HL-60 (cell line): ENCODE measurements around the gene NUDT14.

Source experiments
- DNase-seq, 2 experiments: peaks; one replicate each; pipeline ENCODE4 v3.0.0-alpha.2; 2010 to 2020; ENCODE audit warnings: low read depth in 1 of 2, low spot score in 1 of 2
- H3K27ac ChIP-seq: fragments of 250-450 bp; sonication (Bioruptor Pico); replicated peaks from 2 replicates; pipeline ENCODE4 v1.5.1; 2020; ENCODE audit warnings: mild to moderate bottlenecking, moderate library complexity
- H3K27me3 ChIP-seq: fragments of 250-450 bp; sonication (Bioruptor Pico); 2 replicates; pipeline ENCODE4 v1.5.1; 2021; ENCODE audit warnings: mild to moderate bottlenecking, moderate library complexity; ENCODE audit not compliant: insufficient read depth, poor library complexity, severe bottlenecking
- H3K4me3 ChIP-seq: replicated peaks from 2 replicates; pipeline ENCODE4 v1.5.1; 2011; ENCODE audit warnings: mild to moderate bottlenecking, control low read depth, low read length; ENCODE audit not compliant: insufficient read depth
- GABPA ChIP-seq: IDR thresholded peaks from 2 replicates; pipeline ENCODE4 v1.6.1; 2012; ENCODE audit warnings: low read depth
- POLR2AphosphoS5 ChIP-seq: IDR thresholded peaks from 2 replicates; pipeline ENCODE4 v1.6.1; 2012; ENCODE audit warnings: low read depth
- SPI1 ChIP-seq: IDR thresholded peaks from 2 replicates; pipeline ENCODE4 v1.6.1; 2012; ENCODE audit warnings: low read depth, mild to moderate bottlenecking, borderline replicate concordance
- TF ChIP-seq, protein P1 (sequence below): IDR thresholded peaks from 2 replicates; pipeline ENCODE4 v1.6.1; 2012; ENCODE audit warnings: low read depth; ENCODE audit not compliant: insufficient replicate concordance
- TF ChIP-seq, protein P2 (sequence below): IDR thresholded peaks from one replicate; pipeline ENCODE4 v1.5.1; 2011; ENCODE audit warnings: low read length, control low read depth, inconsistent platforms; ENCODE audit not compliant: insufficient read depth

NUDT14 gene

DNA sequence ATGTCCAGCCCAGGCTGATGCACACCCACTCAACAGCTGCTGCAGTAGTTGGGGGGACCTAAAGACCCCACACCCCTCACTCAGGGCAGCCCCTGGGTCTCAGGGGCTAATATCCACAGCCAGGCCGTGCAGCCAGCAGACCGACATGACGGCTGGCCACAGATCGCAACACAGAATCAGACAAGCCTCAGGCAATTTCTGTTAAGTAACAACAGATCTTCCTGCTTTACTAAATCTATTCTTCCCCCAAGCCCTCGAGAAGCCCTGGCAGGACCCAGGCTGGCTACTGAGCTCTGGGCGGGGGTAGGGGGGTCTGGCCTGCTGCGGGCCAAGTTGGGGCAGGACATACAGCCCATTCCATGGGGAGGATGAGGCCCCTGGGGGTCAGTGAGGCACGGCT, 28.0 kb upstream of the NUDT14 start:
- DNase-seq = no peak
- TF ChIP-seq POLR2AphosphoS5 (no peak), GABPA (no peak), SPI1 (no peak)
- TF ChIP-seq, protein P1, sequence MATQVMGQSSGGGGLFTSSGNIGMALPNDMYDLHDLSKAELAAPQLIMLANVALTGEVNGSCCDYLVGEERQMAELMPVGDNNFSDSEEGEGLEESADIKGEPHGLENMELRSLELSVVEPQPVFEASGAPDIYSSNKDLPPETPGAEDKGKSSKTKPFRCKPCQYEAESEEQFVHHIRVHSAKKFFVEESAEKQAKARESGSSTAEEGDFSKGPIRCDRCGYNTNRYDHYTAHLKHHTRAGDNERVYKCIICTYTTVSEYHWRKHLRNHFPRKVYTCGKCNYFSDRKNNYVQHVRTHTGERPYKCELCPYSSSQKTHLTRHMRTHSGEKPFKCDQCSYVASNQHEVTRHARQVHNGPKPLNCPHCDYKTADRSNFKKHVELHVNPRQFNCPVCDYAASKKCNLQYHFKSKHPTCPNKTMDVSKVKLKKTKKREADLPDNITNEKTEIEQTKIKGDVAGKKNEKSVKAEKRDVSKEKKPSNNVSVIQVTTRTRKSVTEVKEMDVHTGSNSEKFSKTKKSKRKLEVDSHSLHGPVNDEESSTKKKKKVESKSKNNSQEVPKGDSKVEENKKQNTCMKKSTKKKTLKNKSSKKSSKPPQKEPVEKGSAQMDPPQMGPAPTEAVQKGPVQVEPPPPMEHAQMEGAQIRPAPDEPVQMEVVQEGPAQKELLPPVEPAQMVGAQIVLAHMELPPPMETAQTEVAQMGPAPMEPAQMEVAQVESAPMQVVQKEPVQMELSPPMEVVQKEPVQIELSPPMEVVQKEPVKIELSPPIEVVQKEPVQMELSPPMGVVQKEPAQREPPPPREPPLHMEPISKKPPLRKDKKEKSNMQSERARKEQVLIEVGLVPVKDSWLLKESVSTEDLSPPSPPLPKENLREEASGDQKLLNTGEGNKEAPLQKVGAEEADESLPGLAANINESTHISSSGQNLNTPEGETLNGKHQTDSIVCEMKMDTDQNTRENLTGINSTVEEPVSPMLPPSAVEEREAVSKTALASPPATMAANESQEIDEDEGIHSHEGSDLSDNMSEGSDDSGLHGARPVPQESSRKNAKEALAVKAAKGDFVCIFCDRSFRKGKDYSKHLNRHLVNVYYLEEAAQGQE = no peak
- TF ChIP-seq, protein P2, sequence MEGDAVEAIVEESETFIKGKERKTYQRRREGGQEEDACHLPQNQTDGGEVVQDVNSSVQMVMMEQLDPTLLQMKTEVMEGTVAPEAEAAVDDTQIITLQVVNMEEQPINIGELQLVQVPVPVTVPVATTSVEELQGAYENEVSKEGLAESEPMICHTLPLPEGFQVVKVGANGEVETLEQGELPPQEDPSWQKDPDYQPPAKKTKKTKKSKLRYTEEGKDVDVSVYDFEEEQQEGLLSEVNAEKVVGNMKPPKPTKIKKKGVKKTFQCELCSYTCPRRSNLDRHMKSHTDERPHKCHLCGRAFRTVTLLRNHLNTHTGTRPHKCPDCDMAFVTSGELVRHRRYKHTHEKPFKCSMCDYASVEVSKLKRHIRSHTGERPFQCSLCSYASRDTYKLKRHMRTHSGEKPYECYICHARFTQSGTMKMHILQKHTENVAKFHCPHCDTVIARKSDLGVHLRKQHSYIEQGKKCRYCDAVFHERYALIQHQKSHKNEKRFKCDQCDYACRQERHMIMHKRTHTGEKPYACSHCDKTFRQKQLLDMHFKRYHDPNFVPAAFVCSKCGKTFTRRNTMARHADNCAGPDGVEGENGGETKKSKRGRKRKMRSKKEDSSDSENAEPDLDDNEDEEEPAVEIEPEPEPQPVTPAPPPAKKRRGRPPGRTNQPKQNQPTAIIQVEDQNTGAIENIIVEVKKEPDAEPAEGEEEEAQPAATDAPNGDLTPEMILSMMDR = no peak
- H3K4me3 ChIP-seq = no peak overlapping the region
- H3K27ac ChIP-seq = no peak overlapping the region
- H3K27me3 ChIP-seq = no peaks in the 10 kb centered on the region

DNA sequence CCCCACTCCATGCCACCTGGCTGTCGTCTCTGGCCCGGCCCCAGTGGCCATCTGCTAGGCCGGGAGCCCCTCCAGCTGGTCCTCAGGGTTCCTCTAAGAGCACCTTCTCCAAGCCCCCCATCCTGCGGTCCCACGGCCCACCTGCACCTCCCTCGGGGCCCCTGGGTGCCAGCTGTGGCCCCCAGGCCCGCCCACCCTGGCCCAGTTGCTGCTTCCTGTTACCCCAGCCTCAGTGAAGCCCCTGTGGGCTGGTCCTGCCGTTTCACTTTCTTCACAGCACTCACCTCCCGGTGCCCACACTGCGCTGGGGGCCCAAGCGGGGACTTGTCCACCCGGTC, 27.6 kb upstream of the NUDT14 start:
- Histone ChIP-seq H3K4me3 (no peak overlapping the region), H3K27me3 (no peaks in the 10 kb centered on the region), H3K27ac (no peak overlapping the region)
- no peak for DNase-seq
- TF ChIP-seq, protein P1 = no peak
- no peak for TF ChIP-seq SPI1
- TF ChIP-seq GABPA = no peak
- no peak for TF ChIP-seq POLR2AphosphoS5
- TF ChIP-seq, protein P2 = no peak

DNA sequence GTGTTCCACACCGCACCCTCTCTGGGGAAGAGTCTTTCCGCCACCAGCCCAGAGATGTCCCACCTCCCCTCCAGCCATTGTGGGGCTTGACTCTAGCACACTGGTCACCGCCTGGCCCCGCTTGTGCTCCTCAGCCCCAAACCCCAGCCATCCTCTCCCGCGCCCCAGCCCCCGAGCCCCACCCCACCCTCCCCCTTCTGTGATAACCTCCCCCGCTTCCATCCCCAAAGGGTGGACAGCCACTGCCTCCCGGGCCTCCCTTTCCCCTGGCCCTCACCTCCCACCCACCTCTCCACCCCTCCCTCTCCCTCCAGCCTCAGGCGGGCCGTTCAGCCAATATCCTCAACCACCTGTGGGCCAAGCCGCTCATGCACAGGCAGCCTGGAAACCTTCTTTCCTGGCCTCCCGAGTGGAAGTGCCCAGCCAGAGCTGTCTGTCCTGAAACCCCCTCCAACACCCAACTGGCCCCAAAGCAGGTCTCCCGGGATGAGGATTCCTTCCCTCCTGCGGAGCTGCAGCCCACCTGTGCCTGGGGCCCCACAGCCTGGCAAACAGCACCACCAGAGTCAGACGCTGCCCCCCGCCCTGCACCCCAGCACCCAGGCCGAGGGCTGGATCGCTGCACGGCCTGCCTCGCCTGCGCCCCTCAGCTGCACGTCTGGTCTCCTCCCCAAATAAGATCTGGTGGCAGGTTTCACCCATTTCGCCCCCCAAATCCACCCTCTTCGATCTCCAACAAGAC, 27.1 kb upstream of the NUDT14 start:
- TF ChIP-seq, protein P1 = no peak
- TF ChIP-seq GABPA (no peak), POLR2AphosphoS5 (no peak), SPI1 (no peak)
- TF ChIP-seq, protein P2 = no peak
- Histone ChIP-seq H3K4me3 (no peak overlapping the region), H3K27me3 (no peaks in the 10 kb centered on the region), H3K27ac (no peak overlapping the region)
- no peak for DNase-seq
